HL-60/S4 (cell line): ENCODE data around the gene MTA1.

Experiments used
- in situ Hi-C: fragments of 300-500 bp; cut with MboI; formaldehyde crosslinking; loops from 2 replicates; pipeline ENCODE4 v1.14.3; 2022; ENCODE audit warnings: low sequenced_read_pairs

Gene MTA1

DNA sequence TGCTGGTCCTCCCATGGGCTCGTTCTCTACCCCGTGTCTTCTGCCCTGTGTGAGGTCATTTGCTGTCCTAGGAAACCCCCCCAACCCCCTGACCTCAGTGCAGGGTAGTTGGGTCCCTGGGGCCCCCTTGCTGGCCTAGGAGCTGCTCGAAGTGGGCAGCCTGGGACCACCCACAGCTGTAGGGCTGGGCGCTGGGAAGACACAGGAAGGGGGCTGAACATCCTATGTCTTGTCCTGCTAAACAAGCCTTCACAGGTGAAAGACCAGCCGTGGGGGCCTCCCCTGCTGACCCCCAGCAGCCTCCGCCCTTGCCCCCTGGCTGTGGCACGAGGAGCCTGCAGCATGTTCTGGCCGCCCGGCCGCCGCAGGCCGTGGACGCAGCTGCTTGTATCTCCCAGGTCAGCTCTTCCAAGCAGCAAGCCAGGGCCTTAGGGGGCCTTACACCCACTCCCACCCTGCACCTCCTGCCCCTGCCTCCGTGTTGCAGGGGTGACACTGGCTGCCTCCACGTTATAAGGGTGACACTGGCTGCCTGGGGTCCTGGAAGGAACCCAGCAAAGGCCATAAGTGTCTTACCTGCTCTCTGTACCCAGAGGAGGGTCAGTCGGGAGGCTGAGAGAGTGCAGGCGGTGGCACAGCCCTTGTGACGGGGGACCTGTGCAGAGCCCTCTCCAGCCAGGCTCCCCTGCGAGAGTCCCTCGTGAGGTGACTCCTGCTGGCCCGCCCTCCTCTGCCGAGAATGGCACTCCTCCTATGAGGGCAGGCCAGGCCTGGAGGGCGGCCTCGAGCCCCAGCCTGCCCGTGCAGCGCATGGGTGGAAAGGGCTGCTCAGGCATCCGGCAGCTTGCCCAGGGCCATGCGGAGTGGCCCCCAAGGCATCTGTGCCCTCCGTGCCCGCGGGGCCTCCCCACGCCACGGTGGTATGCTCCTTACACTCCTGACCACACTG is 32.8 kb upstream of the MTA1 start:
- in situ Hi-C loops, result no loop called here

DNA sequence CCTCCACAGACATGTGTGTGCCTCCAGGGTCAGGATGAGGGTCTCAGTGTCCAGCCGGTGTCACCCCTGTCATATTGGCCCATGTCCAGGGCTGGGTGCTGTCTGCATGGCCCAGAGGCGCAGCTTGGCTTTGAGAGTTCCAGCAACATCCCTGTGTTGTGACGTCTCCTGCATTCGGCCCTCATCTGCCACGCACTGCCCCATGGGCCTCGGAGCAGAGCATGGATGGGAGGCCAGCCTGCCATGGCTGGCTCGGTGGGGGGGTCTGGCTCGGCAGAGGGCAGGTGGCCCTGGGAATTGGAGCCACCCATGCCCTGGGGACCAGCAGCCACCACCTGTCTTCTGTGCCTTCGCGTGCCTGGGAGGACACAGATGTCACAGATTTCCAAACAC is 32.1 kb upstream of the MTA1 start:
- in situ Hi-C loops, result no loop called here

GRCh38 chr14:105388110-105388951 is 31.3 kb upstream of the MTA1 start:
- in situ Hi-C loops, result no loop called here

DNA sequence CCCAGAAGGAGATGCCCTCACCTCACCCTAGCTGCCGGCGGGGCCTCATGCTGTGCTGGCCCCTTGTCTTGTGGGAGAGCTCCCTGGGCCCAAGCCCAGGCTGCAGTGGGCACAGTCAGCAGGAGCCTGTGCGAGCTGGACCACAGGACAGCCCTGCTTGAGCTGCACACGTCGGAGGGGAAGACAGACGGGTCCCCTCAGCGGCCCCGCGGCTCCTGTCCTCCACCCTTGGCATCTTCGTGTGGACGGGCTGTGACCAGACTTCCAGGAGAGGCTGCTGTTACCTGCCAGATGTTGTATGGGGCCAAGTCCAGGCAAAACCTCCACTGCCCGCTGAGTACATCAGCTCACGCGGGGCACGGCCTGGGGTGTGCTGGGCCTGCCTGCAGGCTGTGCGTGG is 30.7 kb upstream of the MTA1 start:
- in situ Hi-C loops, result no loop called here

GRCh38 chr14:105389534-105389933 is 30.1 kb upstream of the MTA1 start:
- in situ Hi-C loops, result no loop called here

GRCh38 chr14:105389976-105390848 is 29.4 kb upstream of the MTA1 start:
- in situ Hi-C loops, result no loop called here

- in situ Hi-C loops, result no loop called here
Observed at GRCh38 chr14:105390849-105391500, 28.7 kb upstream of the MTA1 start.

GRCh38 chr14:105391541-105391940 is 28.1 kb upstream of the MTA1 start:
- in situ Hi-C loops, result no loop called here

DNA sequence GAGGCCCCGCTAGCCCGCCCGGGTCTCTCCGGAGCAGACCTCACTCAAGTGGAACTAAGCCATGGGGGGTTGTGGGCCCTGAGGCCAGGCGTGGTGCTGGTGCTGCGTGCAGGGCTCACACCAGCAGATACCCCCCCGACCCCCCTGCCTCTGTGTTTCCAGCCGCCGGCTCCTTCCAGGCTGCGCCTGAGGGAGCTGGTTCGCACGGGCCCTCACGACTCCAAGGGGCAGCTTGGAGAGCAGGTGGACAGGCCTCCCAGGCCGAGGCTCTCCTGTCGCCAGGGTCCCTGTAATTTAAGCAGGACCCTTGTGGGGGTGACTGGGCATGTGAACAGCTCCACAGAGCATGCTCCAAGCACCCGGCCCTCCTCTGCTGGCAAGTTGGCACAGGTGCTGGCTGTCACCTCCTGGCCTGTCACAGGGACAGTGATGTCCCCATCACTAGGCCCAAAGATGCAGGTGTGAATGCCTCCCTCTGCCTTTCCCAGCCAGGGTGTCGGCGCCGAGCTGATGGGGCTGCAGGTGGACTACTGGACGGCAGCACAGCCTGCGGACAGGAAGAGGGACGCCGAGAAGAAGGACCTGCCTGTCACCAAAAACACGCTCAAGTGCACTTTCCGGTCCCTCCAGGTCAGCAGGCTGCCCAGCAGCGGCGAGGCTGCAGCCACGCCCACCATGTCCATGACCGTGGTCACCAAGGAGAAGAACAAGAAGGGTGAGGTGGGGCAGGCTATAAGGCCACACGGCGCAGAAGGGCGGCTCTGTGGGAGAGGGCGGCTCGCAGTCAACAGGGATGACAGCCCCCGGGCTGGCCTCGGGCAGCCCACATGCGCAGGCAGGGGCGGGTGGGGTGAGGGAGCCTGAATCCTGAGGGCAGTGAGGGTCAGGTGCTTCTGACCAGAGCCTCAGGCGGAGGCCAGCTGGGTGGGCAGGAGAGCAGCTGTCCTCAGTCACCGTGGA is 27.2 kb upstream of the MTA1 start:
- in situ Hi-C loops, result no loop called here

- in situ Hi-C loops, result no loop called here
Observed at GRCh38 chr14:105393151-105393550, 26.5 kb upstream of the MTA1 start.

GRCh38 chr14:105394714-105395537 is 24.7 kb upstream of the MTA1 start:
- in situ Hi-C loops, result no loop called here

- in situ Hi-C loops, result no loop called here
Observed at GRCh38 chr14:105395538-105395854, 24.1 kb upstream of the MTA1 start.

DNA sequence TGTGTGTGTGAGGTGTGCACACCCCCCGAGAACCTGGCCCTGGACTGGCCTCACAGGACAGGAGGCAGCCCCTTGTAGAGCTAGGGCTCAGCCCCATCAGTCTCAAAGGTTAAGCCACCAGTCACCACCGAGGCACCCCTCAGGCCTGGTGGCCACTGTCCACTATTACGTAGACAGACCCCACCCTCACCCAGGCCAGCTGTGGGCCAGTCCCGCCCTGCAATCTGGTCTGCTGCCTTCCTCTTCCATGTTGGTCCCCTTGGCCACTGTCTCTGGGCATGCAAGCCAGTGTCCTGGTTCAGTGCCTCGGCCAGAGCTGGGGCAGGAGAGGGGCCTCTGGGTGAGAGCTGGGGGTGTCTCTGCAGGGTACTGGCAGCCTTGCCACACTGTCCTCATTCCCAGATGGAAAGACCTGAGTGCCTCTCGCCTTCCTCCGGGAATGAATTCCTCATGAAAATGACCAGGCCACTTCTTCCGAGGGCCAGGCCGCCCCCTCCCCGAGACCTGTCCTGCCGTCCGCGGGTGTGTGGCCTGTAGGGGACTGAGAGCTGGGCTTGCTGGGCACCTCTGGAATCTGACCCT is 22.2 kb upstream of the MTA1 start:
- in situ Hi-C loops, result no loop called here

DNA sequence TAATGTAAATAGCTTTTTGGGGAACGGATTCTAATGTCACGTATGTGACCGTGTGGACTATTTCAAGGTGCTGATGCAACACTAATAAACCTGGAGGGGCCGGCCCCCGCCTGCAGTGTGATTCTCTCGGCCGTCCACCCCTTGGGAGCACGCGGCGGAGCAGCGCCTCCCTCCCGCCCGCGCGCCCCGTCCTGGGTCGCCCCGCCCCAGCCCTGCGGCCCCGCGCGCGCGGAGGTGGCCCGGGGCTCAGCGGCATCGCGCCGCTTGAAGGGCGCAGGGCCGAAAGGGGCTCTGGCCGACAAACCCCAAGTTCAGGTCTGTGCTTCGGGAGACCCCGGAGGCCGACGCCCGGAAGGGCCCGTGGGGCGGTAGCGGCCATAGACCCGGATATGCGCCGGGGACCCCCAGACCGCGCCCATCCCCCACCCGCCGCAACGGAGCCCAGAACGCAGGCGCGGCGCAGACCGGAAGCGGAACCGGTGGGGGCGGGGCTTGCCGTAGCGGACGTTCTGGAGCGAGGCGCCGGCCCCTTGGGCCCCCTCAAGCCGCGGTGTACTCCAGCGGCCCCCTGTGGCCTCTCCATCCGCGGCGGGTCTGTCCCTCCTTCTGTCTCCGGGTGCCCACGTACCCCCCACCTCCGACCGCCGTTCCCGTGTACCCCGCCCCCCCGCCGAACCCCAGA is 21.4 kb upstream of the MTA1 start, which contains the start of gene TEX22:
Gene TEX22, plus strand, starts transcription at position 495 of the 682 bp plus-strand sequence. CDS start 803 bp downstream, outside the sequence.
- in situ Hi-C loops, result no loop called here

GRCh38 chr14:105398726-105399465 is 20.7 kb upstream of the MTA1 start:
- in situ Hi-C loops, result no loop called here

DNA sequence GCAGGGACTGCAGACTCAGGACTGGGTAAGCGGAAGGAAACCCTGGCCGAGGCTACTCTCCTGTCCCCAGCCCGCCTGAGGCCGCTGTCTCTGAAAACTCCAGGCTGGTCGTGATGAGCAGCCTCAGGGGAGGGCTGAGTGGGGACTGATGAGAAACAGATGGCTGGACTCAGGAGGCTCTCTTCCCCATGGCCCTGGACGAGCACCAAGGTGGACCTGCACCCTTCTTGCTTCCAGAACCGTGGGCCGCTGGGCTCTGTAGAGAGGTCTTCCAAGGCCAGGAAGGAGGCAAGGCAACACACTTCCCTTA is 20.2 kb upstream of the MTA1 start:
- in situ Hi-C loops, result no loop called here

DNA sequence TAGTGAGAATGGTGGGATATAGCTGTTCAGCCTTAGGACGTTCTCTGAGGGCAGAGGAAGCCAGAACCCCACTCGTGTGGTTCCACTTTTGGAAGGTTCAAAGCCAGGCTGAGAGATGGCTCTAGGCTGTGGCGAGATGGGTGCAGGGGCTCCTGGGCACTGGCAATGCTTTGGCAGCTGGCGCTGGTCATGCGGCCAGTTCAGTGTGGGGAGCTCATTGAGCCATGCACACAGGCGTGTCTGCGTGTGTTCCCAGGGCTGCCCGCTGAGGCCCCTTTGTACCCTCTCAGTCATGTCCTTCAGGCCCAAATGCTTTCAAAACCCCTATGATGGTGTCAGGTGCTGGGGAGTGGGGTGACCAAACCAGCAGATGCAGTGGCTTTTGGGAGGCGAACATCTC is 19.6 kb upstream of the MTA1 start:
- in situ Hi-C loops, result no loop called here
